Neutrophil (primary cell): ENCODE data around the gene RUFY1.
"Not testable (repeated sequence)": the region's sequence is repeated elsewhere in the genome, so short reads cannot be mapped to it uniquely, and the experiment has no call there.

Source experiments
- H3K27ac ChIP-seq: fragments of 200-600 bp; sonication (generic); 2 replicates; pipeline ENCODE4 v1.5.1; 2016; ENCODE audit warnings: mild to moderate bottlenecking, moderate library complexity
- H3K27me3 ChIP-seq: fragments of 200-600 bp; sonication (generic); 2 replicates; pipeline ENCODE4 v1.6.0; 2016; ENCODE audit warnings: mild to moderate bottlenecking
- H3K36me3 ChIP-seq: fragments of 200-600 bp; sonication (generic); 2 replicates; pipeline ENCODE4 v1.5.1; 2017
- H3K4me1 ChIP-seq, 2 experiments: fragments of 200-600 bp in 1 of 2; sonication (generic) in 1 of 2; 1 replicate in 1 of 2; 2 replicates in 1 of 2; pipeline versions ENCODE4 v1.5.1 to v1.6.1; 2013 to 2016; ENCODE audit warnings: low read depth in 1 of 2, low read length in 1 of 2, mild to moderate bottlenecking in 1 of 2, moderate library complexity in 1 of 2; ENCODE audit not compliant: control insufficient read depth in 1 of 2, insufficient read depth in 1 of 2
- H3K4me3 ChIP-seq, 2 experiments: fragments of 200-600 bp in 1 of 2; sonication (generic) in 1 of 2; 1 replicate in 1 of 2; 2 replicates in 1 of 2; pipeline ENCODE4 v1.5.1; 2013 to 2016; ENCODE audit warnings: low read depth in 1 of 2, low read length in 1 of 2, mild to moderate bottlenecking in 1 of 2, moderate library complexity in 1 of 2
- H3K9me3 ChIP-seq: fragments of 200-600 bp; sonication (generic); 2 replicates; pipeline ENCODE4 v1.5.1; 2016
- TF ChIP-seq, protein P1 (sequence below): fragments of 200-600 bp; sonication (generic); IDR thresholded peaks from 2 replicates; pipeline ENCODE4 v1.5.1; 2016; ENCODE audit warnings: antibody characterized with exemption

RUFY1 gene, protein sequence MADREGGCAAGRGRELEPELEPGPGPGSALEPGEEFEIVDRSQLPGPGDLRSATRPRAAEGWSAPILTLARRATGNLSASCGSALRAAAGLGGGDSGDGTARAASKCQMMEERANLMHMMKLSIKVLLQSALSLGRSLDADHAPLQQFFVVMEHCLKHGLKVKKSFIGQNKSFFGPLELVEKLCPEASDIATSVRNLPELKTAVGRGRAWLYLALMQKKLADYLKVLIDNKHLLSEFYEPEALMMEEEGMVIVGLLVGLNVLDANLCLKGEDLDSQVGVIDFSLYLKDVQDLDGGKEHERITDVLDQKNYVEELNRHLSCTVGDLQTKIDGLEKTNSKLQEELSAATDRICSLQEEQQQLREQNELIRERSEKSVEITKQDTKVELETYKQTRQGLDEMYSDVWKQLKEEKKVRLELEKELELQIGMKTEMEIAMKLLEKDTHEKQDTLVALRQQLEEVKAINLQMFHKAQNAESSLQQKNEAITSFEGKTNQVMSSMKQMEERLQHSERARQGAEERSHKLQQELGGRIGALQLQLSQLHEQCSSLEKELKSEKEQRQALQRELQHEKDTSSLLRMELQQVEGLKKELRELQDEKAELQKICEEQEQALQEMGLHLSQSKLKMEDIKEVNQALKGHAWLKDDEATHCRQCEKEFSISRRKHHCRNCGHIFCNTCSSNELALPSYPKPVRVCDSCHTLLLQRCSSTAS

DNA sequence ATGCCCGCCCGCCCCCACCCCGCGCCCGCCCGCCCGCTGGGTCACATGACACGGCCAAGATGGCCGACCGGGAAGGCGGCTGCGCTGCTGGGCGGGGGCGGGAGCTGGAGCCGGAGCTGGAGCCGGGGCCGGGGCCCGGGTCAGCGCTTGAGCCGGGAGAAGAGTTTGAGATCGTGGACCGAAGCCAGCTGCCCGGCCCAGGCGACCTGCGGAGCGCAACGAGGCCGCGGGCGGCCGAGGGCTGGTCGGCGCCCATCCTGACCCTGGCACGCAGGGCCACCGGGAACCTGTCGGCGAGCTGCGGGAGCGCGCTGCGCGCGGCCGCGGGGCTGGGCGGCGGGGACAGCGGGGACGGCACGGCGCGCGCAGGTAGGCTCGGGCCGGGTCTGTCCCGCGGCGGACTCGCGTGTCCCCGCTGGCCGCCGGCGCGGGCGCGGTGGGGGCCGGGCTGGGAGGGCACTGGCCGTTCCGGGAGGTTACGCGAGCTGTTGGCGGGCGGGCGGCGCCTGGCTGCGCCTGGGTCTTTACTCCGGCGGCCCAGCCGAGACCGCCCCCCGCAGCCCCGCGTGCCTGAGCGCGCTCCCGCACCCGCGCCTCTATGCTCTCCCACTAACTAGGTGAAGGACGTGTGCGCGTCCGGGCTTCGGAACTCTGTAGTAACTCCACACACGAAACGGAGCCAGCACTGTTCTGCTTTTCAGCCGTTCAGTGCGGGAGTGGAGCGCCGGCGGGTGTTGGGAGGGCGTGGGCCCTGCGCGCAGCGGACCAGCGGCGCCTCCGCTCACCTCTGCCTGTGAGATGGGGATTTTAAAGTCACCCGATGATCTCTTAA, at the start of gene RUFY1:
RUFY1 (plus strand) TSS at position 44 of the 832 bp plus-strand sequence; CDS start at position 60, 16 bp downstream.
- H3K27me3 ChIP-seq: no peaks in the 10 kb centered on the region
- TF ChIP-seq, protein P1, sequence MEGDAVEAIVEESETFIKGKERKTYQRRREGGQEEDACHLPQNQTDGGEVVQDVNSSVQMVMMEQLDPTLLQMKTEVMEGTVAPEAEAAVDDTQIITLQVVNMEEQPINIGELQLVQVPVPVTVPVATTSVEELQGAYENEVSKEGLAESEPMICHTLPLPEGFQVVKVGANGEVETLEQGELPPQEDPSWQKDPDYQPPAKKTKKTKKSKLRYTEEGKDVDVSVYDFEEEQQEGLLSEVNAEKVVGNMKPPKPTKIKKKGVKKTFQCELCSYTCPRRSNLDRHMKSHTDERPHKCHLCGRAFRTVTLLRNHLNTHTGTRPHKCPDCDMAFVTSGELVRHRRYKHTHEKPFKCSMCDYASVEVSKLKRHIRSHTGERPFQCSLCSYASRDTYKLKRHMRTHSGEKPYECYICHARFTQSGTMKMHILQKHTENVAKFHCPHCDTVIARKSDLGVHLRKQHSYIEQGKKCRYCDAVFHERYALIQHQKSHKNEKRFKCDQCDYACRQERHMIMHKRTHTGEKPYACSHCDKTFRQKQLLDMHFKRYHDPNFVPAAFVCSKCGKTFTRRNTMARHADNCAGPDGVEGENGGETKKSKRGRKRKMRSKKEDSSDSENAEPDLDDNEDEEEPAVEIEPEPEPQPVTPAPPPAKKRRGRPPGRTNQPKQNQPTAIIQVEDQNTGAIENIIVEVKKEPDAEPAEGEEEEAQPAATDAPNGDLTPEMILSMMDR: peak; percentile 43
- H3K27ac ChIP-seq: peak within 1 kb of the TSS; percentile 98
- no peaks in the 10 kb centered on the region for H3K9me3 ChIP-seq
- H3K4me3 ChIP-seq: peak within 1 kb of the TSS; percentile 83 to 98
- peaks cover 21 to 25% of the 10 kb centered on the region in 2 experiments for H3K4me1 ChIP-seq
- H3K36me3 ChIP-seq: no peaks in the 10 kb centered on the region

DNA sequence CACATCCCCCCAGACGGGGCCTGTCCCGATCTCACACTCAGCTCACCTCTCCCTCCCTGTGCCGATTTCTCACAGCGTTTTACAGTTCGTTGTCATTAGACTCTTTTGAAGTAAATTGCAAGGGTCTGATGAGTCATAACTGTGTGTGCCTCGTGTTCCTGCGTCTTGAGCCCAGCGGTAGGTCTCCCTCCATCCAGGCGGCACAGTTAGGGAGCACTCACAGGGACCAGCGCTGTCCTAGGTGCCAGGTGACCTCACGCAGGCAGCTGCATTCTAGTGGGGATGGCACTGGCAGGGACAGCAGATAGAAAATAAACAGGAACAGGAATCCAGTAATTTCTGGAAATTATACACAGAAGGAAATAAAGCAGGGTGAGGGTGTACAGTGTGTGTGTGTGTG, 48.4 kb upstream of the RUFY1 start:
- not testable (repeated sequence) for H3K36me3 ChIP-seq, H3K27ac ChIP-seq, H3K27me3 ChIP-seq, H3K9me3 ChIP-seq, H3K4me1 ChIP-seq, H3K4me3 ChIP-seq

DNA sequence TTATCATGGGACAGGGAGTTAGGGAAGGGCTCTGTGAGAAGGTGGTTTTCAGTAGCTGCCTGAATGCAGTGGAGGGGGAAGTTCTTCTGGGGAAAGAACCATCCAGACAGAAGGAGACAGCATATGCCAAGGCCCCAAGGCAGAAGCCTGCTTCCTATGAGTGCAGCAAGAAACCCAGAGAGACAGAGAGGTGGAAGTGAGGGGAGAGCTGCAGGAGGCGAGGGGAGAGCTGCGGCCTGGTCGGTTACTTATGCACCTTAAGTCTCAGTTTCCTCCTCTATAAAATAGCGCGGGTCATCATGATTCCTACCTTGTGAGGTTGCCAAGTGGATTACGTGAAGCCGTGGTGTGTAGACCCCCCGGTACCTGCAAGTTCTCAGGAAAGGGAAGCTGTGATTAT, 47.9 kb upstream of the RUFY1 start:
- H3K4me1 ChIP-seq, H3K27me3 ChIP-seq, H3K9me3 ChIP-seq, H3K4me3 ChIP-seq, H3K27ac ChIP-seq, H3K36me3 ChIP-seq: not testable (repeated sequence)

DNA sequence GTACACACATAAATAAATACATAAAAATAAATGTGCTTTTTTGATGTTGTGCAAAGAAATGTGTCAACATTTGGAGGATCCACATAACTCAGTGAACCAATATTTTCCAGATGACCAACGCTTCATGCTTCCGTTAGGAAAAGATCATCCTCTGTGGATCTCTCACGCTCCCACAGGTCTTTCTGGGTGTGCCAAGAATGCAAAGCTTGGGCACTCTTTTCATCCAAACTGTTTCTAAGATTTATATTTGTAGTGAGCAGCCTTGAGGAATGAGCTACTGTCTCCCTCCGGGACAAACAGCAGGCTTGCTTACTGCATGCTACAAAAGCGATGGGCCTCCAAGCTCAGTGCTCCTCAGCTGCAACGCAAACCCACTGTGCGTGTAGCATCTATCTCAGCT, 46.2 kb upstream of the RUFY1 start:
- no peak overlapping the region for H3K27ac ChIP-seq
- H3K36me3 ChIP-seq: no peaks in the 10 kb centered on the region
- TF ChIP-seq, protein P1: no peak
- H3K27me3 ChIP-seq: no peaks in the 10 kb centered on the region
- H3K4me1 ChIP-seq: peaks cover 7 to 8% of the 10 kb centered on the region in 2 experiments
- no peak overlapping the region for H3K4me3 ChIP-seq
- H3K9me3 ChIP-seq: no peaks in the 10 kb centered on the region

DNA sequence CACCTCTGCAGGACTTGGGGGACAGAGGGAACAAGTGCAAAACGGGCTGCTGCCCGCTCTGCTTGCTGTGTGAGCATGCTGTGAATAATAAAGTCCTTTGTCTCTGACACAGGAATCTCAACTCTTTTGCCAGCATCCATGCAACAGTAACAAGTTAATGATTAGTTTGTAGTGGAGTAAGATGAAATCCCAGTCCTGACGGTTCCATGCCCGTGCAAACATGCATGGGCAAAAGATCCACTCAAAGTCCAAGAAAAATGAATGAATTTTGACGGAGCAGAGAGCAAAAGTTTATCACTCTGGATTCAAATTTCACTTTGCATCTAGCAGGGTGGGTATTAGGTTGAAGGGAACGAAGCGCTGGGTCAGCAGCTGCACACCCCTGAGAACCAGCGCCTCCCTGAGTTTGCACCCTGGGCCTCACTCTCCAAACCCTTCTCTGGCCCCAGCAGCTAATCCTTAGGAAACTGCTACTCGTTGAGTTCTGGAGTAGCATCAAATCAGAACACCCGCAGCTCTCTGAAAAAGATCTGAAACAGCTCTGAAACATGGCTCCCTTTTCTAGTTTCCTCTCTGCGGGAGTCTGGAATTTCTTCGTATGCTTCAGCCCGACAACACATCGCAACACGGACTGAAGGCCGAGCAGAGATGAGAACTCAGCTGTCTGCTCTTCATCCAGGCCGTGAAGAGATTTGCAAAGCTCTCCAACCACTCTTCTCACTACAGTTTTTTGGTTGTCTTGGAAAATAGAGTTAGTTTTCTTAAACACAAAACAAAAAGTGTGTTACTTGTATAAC, 45.6 kb upstream of the RUFY1 start:
- Histone ChIP-seq H3K27me3 (no peaks in the 10 kb centered on the region), H3K27ac (no peak overlapping the region), H3K9me3 (no peaks in the 10 kb centered on the region), H3K4me1 (peaks cover 12 to 13% of the 10 kb centered on the region in 2 experiments), H3K4me3 (no peak overlapping the region), H3K36me3 (no peaks in the 10 kb centered on the region)
- TF ChIP-seq, protein P1: no peak
